22Rv1 (cell line): Measurements from ENCODE around the gene AK2.

Source experiments
- CTCF ChIP-seq: fragments of 450-650 bp; IDR thresholded peaks from 2 replicates; pipeline ENCODE4 v1.5.1; 2017; ENCODE audit warnings: mild to moderate bottlenecking
- ZFX ChIP-seq: fragments of 450-650 bp; IDR thresholded peaks from 2 replicates; pipeline ENCODE4 v1.6.1; 2017; ENCODE audit warnings: antibody characterized with exemption, borderline replicate concordance

GRCh38 chr1:33030575-33030974, 6.1 kb downstream of the AK2 start:
- TF ChIP-seq CTCF (no peak), ZFX (no peak)
